ENCODE data around the gene FHOD3. TPM values are rescaled to one million over a fixed set of nuclear protein-coding genes. Genes with fewer than 3 reads are reported as not detected.

Gene FHOD3
- total RNA-seq, 1 donor from 2014 or later = 8.9 TPM

- Mint-ChIP-seq H3K27me3 (ENCODE audit: low read depth) (no peaks in the 10 kb centered on the region), H3K36me3 (ENCODE audit: low read depth) (peaks cover 2% of the 10 kb centered on the region), H3K27ac (ENCODE audit: unreplicated experiment) (no peak overlapping the region), H3K4me1 (ENCODE audit: low read depth) (no peaks in the 10 kb centered on the region), H3K4me3 (ENCODE audit: unreplicated experiment) (no peak overlapping the region), H3K9me3 (ENCODE audit: low read depth) (no peaks in the 10 kb centered on the region)
- no peak for DNase-seq (ENCODE audit: low spot score)
- no peak for TF ChIP-seq CTCF (IDR thresholded peaks at IDR 0.05)
Measured at GRCh38 chr18:36527051-36527450, 229.5 kb downstream of the FHOD3 start.

GRCh38 chr18:36527740-36528455 is 230.4 kb downstream of the FHOD3 start:
- no peak overlapping the region for H3K4me3 Mint-ChIP-seq (ENCODE audit: unreplicated experiment)
- no peak for DNase-seq (ENCODE audit: low spot score)
- H3K4me1 Mint-ChIP-seq (ENCODE audit: low read depth) = no peaks in the 10 kb centered on the region
- no peaks in the 10 kb centered on the region for H3K9me3 Mint-ChIP-seq (ENCODE audit: low read depth)
- no peak overlapping the region for H3K27ac Mint-ChIP-seq (ENCODE audit: unreplicated experiment)
- peaks cover 2% of the 10 kb centered on the region for H3K36me3 Mint-ChIP-seq (ENCODE audit: low read depth)
- H3K27me3 Mint-ChIP-seq (ENCODE audit: low read depth) = no peaks in the 10 kb centered on the region
- no peak for TF ChIP-seq CTCF (IDR thresholded peaks at IDR 0.05)

- H3K4me1 Mint-ChIP-seq (ENCODE audit: low read depth) = no peaks in the 10 kb centered on the region
- no peaks in the 10 kb centered on the region for H3K36me3 Mint-ChIP-seq (ENCODE audit: low read depth)
- no peak overlapping the region for H3K4me3 Mint-ChIP-seq (ENCODE audit: unreplicated experiment)
- no peaks in the 10 kb centered on the region for H3K9me3 Mint-ChIP-seq (ENCODE audit: low read depth)
- H3K27me3 Mint-ChIP-seq (ENCODE audit: low read depth) = no peaks in the 10 kb centered on the region
- H3K27ac Mint-ChIP-seq (ENCODE audit: unreplicated experiment) = no peak overlapping the region
- TF ChIP-seq CTCF (IDR thresholded peaks at IDR 0.05) = no peak
- no peak for DNase-seq (ENCODE audit: low spot score)
Measured at GRCh38 chr18:36529747-36530146, 232.2 kb downstream of the FHOD3 start.

GRCh38 chr18:36530676-36531405 is 233.3 kb downstream of the FHOD3 start:
- Mint-ChIP-seq H3K27me3 (ENCODE audit: low read depth) (peaks cover 3% of the 10 kb centered on the region), H3K4me1 (ENCODE audit: low read depth) (no peaks in the 10 kb centered on the region), H3K9me3 (ENCODE audit: low read depth) (no peaks in the 10 kb centered on the region), H3K27ac (ENCODE audit: unreplicated experiment) (no peak overlapping the region), H3K4me3 (ENCODE audit: unreplicated experiment) (no peak overlapping the region), H3K36me3 (ENCODE audit: low read depth) (no peaks in the 10 kb centered on the region)
- no peak for DNase-seq (ENCODE audit: low spot score)
- TF ChIP-seq CTCF (IDR thresholded peaks at IDR 0.05) = no peak

- no peaks in the 10 kb centered on the region for H3K36me3 Mint-ChIP-seq (ENCODE audit: low read depth)
- no peaks in the 10 kb centered on the region for H3K4me1 Mint-ChIP-seq (ENCODE audit: low read depth)
- H3K27ac Mint-ChIP-seq (ENCODE audit: unreplicated experiment) = no peak overlapping the region
- no peak for DNase-seq (ENCODE audit: low spot score)
- no peak for TF ChIP-seq CTCF (IDR thresholded peaks at IDR 0.05)
- H3K9me3 Mint-ChIP-seq (ENCODE audit: low read depth) = no peaks in the 10 kb centered on the region
- peaks cover 3% of the 10 kb centered on the region for H3K27me3 Mint-ChIP-seq (ENCODE audit: low read depth)
- no peak overlapping the region for H3K4me3 Mint-ChIP-seq (ENCODE audit: unreplicated experiment)
Measured at GRCh38 chr18:36531636-36532035, 234.1 kb downstream of the FHOD3 start.

Measured in chondrocyte (in vitro differentiated cells).